ENCODE results near the gene STAB1.

STAB1 gene

GRCh38 chr3:52536369-52537164, 41.4 kb downstream of the STAB1 start, which contains the start of gene UQCC5:
Gene UQCC5 (plus strand): TSS chr3:52536605. CDS start chr3:52536756, 151 bp downstream.
- peak; percentile 95 for DNase-seq (ENCODE audit: low read depth)

GRCh38 chr3:52537165-52537620, 42.1 kb downstream of the STAB1 start:
- no peak for DNase-seq (ENCODE audit: low read depth)

DNA sequence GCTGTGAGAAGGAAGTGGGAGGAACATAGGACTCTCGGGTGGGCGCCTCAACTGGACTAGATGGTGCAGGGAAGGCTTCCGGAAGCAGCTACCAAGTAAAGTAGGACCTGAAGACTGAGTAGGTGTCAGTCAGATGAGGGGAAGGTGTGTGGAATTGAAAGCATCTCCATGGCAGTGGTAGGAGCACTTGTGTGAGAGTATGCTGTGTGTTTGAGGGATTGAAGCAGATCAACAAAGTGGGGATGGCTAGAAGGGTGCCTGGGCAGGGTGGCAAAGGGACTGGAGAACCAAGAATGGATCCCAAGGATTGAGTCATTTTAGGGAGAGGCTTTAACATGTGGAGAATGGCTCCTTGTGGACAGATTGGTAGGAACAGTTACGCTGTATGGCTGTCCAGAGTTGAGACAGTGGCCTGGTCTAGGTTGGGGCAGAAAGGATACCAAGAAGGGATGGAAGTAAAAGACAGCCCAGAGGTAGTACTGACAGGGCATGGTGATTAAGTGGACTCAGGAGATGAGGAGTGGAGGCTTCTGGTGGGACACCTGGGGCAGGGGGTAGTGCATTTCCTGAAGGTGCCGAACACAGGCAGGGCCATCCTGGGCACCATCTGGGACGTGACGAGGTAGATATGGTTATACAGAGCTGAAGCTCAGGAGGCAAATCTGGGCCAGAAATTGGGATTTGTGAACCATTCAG, 42.7 kb downstream of the STAB1 start:
- DNase-seq (ENCODE audit: low read depth), result no peak

DNA sequence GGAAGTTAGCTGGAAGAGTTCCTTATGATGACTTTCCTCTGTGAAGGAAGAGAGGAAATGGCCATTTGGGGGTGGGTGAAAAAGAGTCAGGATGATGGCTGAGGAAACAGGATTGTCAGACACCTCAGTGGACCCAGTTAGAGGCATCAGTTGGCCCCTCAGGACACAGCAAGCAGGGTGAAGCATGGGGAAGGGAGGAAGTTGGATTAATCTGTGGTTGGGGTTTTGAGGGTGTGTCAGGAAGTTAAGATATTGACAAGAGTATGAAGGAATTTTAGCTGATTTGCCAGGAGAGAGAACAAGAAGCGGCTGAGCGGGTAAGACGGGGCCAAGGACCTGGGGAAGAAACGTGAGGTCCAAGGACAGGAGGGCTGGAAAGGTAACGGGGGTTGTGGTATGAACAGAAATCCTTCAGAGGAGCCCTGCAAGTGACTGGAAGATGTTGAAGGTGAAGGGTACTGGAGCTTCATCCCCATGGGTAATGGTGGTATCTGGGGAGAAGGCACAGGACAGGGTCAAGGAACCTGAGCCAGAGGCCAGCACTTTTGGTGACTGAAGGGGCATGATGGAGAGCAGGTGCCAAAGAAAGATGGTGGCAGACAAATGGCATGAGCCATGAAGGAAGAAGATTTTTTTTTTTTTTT, 44.0 kb downstream of the STAB1 start:
- DNase-seq (ENCODE audit: low read depth), result no peak

DNA sequence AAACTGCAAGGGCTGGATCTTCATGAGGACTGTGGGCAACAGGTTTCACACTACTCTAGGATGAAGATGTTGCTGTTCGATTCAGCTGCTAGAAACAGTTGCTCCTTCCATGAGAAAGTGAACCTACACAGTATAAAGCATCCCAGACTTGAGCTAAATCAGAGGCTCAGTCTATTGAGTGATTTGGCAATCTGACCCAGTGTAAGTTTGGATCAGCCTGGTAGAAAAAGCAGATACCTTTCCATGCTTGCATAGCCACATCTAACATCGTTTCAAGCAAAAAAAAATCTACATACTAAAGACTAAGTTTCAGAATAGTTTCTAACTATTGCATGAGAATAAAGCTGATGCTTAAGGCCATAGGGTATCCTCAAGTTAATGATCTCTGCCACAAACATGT, 45.9 kb downstream of the STAB1 start:
- DNase-seq (ENCODE audit: low read depth), result no peak

GRCh38 chr3:52544937-52545336, 49.8 kb downstream of the STAB1 start:
- DNase-seq (ENCODE audit: low read depth), result no peak

DNA sequence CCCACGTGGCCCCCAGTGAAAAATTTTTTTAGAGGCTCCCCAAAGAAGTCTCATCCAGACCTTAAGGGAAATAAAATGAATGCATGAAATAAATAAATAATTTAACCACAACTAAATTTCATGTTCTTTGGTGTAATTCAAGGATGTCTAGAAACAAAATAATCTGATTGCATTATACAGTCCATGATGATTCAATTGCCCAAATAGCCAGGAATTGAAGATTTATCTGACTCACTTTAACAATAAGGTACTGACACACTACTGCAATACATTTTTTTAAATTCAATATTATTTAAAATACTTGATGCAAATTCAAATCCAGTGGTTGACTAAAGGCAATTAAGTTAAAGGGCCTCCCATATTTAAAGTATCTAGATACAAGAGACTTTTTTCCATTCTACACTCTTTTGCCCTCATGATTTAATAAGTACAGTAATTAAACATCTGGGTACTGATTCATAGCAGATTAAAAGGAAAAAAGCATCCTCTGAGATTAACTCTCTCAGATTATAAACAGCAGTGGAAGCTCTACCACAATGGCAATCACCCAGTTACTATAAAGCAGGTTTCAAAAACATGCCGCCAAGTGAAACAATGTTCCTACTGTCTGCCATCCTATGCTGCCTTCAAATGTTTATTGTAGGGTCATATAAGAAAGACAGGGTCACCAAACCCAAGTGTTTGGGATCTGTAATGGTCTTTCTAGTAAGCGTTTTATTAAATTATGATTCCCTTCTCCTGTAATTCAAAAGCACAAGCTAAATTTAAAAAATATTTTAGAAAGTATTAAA, 51.2 kb downstream of the STAB1 start:
- no peak for DNase-seq (ENCODE audit: low read depth)

- DNase-seq (ENCODE audit: low read depth), result no peak
Measured at GRCh38 chr3:52547143-52547542, 52.0 kb downstream of the STAB1 start.

DNA sequence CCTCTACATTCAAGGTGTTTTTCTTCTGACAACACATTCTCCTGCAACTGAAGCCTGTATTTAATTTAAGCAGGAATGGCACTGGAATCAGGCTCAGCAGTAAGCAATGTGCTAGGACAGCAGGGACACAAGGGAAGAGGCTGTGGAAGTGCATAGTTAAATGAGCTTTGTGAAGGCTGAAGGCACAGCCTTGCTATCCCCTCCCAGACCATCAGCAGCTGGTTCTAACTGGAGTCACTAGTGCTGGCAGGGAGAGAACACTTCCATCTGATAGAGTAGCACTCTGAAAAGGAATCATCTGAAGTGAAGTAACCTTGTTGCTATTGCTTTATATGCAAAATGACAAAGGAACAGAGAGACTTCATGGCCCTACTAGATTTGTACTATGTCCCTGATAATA, 56.0 kb downstream of the STAB1 start:
- no peak for DNase-seq (ENCODE audit: low read depth)

- DNase-seq (ENCODE audit: low read depth), result no peak
Measured at GRCh38 chr3:52552089-52552488, 57.0 kb downstream of the STAB1 start.

- no peak for DNase-seq (ENCODE audit: low read depth)
Measured at GRCh38 chr3:52554026-52554755, 59.1 kb downstream of the STAB1 start.

GRCh38 chr3:52555056-52555455, 59.9 kb downstream of the STAB1 start:
- no peak for DNase-seq (ENCODE audit: low read depth)

DNA sequence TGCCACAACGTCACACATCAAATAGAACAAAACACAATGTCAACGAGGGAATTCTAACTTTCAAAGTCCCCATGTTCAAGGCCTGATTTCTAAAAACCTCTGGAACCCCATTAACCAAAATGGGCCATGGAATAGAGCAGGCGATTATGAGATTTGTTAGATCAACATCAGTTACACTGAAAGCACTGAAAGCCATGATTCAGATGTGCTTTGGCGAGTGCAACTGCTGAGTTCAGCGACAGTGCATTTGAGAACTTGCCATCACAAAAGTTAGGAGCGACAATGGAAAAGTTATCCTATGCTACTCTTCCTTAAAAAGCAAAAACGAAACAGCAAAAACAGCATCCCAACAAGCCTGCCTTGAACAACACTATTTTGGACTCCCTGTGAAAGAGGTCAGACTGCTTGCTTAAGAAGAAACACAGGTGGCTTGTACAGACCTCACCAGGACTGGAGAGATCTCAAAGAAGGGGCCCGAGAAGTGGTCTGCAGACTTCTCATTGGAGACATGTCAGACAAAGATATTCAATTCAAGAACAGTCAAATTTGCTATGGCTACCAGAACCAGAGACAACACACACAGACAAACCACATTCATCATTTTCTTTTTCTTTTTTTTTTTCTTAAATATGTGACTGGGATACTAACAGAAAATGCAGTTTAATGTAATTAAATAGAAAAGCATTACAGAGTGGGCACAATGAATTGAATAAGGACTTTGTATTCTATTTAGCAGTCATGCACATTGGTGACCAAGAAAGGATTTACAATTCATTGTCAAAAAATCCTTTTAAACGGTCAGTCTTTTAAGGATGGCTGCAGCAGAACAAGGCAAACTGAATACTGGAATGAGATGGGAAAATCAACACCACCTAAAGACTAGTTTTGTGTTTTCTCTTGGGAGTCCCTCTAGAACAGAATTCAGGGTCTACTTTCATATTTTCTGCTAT, 62.1 kb downstream of the STAB1 start:
- DNase-seq (ENCODE audit: low read depth), result no peak

DNA sequence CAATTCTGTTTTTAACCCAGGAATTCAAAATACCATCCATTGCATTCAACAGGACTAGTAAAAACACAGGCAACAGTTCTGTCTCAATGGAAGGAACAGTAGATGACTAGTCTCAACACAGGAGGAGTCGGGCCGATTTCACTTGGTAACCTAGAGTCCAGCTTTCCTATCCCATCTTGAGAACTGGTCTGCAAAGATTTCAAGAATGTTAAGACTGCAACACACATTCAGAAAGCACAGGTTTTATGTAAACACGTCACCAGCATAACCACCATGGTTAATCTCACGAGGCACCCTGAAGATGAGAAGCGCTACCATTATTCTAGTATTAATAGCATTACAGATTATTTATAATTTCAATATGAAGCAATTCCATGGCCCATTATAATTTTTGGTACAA, 63.3 kb downstream of the STAB1 start:
- DNase-seq (ENCODE audit: low read depth), result no peak

DNA sequence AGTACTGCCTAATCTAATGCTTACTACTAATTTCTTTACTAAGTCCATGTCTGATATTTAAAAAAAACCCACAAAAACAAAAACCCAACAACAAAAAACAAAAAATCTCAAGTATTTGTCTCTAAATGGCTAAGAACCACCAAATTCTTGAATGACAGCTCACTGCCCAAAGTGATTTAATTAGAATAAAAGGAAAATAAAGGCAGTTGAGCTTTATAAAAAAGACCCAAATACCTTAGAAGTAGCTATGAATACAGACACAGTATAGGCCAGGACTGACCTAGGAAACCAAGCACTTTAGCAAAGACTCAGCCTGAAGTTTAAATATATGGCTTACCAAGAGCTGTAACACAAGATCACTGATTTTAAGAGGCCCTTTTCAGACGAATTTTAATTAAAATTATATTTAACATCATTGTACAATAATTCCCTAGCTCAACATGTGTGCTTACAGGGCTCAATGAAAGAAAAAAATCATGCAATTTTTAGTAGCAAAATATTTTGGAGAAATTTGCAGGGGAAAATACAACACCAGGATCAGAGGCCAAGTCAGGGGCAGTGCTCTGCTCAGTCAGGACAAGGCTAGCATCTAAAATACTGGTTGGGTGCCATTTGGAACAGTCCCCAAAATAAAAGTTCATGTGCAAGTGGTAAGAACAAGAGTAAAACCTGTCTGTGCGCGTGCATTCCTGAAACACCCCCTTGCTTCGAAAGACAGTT, 66.0 kb downstream of the STAB1 start:
- no peak for DNase-seq (ENCODE audit: low read depth)

GRCh38 chr3:52563984-52564383, 68.8 kb downstream of the STAB1 start:
- no peak for DNase-seq (ENCODE audit: low read depth)

GRCh38 chr3:52568069-52568468, 72.9 kb downstream of the STAB1 start:
- DNase-seq (ENCODE audit: low read depth), result no peak

DNA sequence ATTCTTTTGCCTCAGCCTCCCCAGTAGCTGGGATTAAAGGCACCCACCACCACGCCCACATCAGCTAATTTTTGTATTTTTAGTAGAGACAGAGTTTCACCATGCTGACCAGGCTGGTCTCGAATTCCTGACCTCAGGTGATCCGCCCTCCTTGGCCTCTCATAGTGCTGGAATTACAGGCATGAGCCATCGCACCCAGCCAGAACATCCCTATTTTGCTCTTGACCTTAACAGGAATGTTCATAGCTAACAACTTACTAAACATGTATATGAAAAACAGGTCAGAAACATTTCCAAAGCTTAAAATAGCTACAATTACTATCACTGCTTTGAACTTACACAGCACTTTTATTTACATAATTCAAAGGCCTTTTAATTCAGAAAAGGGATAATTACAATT, 74.9 kb downstream of the STAB1 start:
- DNase-seq (ENCODE audit: low read depth), result no peak

DNA sequence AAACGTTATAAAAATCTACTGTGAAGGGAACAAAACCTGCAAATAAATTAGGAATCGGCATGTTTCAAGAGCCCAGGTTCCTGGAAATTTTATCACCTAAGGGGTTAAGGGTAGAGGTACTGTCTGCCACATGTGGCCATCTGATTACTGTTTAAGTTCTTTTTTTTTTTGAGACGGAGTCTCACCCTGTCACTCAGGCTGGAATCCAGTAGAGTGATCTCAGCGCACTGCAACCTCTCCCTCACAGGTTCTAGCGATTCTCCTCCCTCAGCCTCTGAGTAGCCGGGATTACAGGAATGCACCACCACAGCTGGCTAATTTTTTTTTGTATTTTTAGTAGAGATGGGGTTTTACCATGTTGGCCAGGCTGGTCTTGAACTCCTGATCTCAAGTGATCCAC, 77.1 kb downstream of the STAB1 start:
- no peak for DNase-seq (ENCODE audit: low read depth)
